NCI-H2171 treated with DMSO at 0.1 percent for 48 hours (cell line): ENCODE measurements around the gene WNT6.
"Not testable (repeated sequence)": the region's sequence is repeated elsewhere in the genome, so short reads cannot be mapped to it uniquely, and the experiment has no call there.

Experiments used
- DNase-seq: peaks from one replicate; lab custom pipeline; 2025; lab: John Stamatoyannopoulos, UW

WNT6 gene

DNA sequence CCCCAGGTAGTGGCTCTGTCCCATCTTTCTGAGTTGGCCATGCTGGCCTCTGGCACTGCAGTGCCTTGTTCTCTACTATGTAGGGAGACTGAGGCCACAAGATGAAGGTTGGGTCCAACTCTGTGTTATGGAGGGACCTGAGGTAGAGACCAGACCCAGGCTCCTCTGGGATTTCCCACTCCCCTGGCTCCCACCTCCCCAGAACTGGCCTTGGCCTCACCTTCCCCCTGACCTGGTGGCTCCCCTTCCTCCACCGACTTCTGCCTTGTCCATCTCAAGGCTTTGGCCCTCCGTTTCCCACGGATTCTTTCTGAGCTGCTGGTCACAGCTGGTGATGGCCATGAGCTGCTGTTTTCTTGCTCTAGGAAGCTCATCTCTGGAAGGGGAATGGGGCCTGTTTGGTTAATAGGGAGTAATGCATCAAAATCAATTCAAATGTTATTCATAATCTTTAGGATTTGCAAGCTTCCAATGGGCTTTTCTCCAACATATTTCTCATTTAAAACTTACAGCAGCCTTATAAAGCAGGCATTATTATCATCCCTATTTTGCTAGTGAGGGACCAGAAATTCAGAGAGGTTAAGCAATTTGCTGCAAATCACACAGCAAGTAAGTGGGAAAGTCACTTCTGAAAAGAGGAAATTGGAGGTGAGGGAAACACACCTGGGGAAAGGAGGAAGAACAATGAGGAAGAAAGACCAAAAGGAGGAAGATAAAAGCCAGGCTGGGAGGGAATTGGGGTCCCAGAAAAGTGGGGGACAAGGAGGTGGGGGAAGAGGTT is 28.9 kb upstream of the WNT6 start:
- no peak for DNase-seq

- no peak for DNase-seq
Measured at GRCh38 chr2:218831378-218831990, 28.1 kb upstream of the WNT6 start, which contains the start of gene PRKAG3. TSS of gene PRKAG3 (minus strand) at chr2:218831803.

- no peak for DNase-seq
Measured at GRCh38 chr2:218832081-218832480, 27.5 kb upstream of the WNT6 start.

DNA sequence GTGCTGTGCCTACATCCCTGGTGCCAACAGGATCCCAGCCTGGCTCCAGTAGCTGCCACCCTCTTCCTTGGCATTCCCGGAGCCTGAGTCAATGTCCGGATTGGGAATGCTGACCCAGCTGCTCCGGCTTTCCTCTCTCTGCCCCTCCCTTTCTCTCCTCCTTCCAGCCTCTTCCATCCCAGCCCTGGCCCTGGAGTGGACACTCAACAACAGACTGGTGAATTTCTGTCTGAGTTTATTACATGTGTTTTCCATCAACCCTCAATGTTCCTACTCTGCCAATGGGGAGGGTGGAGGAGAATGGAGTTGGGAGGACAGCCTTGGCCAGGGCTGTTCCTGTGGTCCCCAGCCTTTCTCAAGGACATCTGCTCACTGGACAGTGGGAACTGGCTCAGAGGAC is 27.1 kb upstream of the WNT6 start:
- DNase-seq = no peak

DNA sequence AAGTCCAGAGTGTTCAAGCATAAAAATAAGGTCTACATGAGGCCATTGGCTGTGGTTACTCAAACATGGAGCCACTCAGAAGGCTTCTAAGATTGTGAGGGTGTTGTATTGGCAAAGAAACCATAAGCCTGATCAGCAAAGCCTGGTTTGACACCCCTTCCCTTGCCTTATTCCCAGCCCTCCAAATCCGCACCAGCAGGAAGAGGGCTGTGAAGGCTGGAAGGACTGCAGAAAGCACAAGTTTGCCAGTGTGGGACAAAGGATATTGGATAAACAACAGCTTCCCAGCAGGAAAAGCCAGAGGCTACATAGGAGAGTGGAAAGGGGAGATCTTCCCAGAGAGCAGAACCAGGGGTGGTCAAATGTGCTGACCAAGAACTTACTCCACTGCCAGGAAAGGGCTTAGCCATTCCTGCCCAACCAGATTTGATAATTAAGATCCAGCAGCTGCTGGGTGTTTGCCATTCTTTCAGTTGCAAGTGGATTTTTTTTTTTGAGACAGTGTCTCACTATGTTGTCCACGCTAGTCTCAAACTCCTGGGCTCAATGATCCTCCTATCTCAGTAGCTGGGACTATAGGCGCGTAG is 26.5 kb upstream of the WNT6 start:
- no peak for DNase-seq

DNA sequence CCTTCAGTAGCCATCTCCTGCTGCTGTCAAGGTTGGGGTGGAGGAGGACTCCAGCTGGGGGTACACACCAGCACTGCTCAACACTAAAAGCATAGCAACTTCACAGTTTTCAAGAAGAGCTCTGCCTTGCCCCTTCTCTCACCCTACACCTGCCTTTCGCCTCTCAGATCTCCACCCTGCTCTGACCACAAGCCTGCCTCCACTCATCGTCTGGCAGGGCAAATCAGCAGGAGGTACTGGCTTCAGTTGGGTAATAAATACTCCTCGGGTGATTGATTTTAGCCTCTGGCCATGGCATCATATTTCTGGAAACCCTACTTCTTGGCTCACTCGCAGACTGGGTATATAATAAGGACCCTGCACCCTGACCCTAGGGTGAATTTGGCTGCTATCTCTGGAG is 24.9 kb upstream of the WNT6 start:
- DNase-seq = no peak

- DNase-seq = no peak
Measured at GRCh38 chr2:218837495-218837894, 22.1 kb upstream of the WNT6 start.

DNA sequence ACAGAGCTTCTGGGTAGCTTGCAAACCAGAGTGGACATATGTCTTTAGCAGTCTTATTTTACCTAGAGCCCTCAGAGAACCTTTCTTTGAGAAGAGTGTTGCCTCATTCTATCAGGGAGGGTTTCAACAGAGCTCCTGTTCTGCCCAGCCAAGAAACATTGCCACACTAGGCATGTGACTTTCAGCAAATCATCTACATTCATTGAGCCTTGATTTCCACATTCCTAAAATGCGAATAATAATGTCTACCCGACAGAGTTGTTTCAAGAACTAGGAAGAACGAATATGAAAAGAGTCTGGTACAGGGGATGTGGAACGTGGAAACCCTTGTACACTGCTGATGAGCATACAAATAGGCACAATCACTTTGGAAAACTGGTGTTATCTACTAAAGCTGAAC is 20.2 kb upstream of the WNT6 start:
- no peak for DNase-seq

GRCh38 chr2:218839888-218840287 is 19.7 kb upstream of the WNT6 start:
- DNase-seq = no peak

DNA sequence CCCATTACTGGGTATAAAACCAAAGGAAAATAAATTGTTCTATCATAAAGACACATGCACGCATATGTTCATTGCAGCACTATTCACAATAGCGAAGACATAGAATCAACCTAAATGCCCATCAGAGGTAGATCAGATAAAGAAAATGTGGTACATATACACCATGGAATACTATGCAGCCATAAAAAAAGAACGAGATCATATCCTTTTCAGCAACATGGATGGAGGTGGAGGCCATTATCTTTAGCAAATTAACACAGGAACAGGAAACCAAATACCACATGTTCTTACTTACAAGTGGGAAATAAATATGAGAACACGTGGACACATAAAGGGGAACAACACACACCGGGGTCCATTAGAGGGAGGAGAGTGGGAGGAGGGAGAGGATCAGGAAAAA is 15.3 kb upstream of the WNT6 start:
- DNase-seq = not testable (repeated sequence)

GRCh38 chr2:218846963-218847362 is 12.6 kb upstream of the WNT6 start:
- not testable (repeated sequence) for DNase-seq

DNA sequence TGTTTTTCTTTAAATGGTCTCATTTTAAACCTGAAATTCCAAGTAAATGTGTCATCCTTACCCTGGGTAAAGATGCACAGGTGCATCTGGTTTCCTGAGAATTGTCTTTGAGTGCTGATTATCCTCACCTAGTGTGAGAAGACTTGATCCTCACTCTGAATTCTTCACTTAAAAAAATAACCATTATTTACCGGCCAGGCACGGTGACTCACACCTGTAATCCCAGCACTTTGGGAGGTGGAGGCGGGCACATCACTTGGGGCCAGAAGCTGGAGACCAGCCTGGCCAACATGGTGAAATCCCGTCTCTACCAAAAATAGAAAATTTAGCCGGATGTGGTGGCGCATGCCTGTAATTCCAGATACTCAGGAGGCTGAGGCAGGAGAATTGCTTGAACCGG is 9.9 kb upstream of the WNT6 start:
- no peak for DNase-seq

- DNase-seq = no peak
Measured at GRCh38 chr2:218850796-218851195, 8.8 kb upstream of the WNT6 start.

GRCh38 chr2:218851286-218851685 is 8.3 kb upstream of the WNT6 start:
- no peak for DNase-seq

- DNase-seq = peak; percentile 58
Measured at GRCh38 chr2:218852911-218853667, 6.5 kb upstream of the WNT6 start.

- peak; percentile 54 for DNase-seq
Measured at GRCh38 chr2:218853766-218854165, 5.8 kb upstream of the WNT6 start.

- DNase-seq = no peak
Measured at GRCh38 chr2:218854860-218855259, 4.7 kb upstream of the WNT6 start.

- DNase-seq = no peak
Measured at GRCh38 chr2:218855305-218856166, 4.1 kb upstream of the WNT6 start.

DNA sequence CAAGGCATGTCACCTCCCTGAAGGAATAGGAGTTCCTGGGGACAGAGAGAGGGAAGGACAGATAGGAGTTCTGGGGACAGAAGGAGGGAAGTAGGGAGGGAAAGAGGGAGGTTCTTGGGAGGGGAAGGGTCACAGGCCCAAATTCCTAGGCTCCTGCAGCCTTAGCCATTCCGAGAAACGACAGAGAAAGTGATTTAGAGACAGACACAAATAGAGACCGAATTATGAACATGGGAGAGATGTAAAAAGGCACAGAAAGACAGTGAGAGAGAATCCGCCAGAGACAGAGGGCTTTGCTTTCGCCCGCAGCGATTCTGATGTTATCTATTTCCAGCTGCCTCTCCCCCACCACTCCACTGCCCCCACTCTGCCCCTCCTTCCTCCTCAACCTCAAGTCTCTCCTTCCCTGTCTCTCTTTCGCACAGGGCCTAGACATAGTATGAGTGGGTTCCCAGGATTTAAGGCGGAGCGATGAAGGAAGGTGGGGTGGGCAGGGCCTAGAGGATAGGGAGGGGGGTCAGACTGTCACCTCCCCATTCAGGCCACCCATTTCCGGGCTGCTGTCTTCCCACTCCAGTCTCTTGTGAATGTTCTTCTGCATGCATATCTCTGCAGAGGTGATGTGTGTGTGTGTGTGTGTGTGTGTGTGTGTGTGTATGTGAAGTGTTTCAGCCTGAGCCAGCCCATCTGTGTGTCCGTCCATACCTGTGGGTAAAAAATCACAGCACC is 3.3 kb upstream of the WNT6 start:
- no peak for DNase-seq

DNA sequence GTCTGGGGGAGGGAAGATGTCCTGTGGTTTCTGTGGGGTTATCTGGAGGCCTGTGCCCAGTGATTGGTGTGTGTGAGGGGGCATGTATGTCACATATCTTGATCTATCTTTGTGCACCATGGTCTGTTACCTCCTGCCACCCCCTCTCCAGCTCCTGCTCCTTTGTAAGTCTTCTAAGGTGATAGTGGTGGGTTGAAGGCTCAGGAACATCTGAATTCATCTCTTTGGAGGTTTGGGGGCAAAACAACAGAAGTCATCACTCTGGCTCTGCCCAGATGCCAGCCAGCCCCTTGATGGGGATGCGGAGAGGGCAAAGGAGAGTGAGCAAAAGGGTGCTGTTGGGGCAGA is 2.7 kb upstream of the WNT6 start:
- DNase-seq = no peak
